HepG2 (cell line): ENCODE measurements around the gene APOL4. TPM values are rescaled to one million over a fixed set of nuclear protein-coding genes. Genes with fewer than 3 reads are reported as not detected.

Experiments used
- ARNT2 ChIP-seq: sonication (generic); formaldehyde crosslinking; IDR thresholded peaks from 2 replicates; pipeline ENCODE4 v1.8.0; 2022; ENCODE audit warnings: mild to moderate bottlenecking, low read depth, missing genetic modification reagents, moderate library complexity
- CREB3 ChIP-seq: sonication (generic); formaldehyde crosslinking; IDR thresholded peaks from 2 replicates; pipeline ENCODE4 v1.5.0; 2020; ENCODE audit warnings: missing genetic modification reagents
- DR1 ChIP-seq: sonication (generic); formaldehyde crosslinking; IDR thresholded peaks from 2 replicates; pipeline ENCODE4 v1.8.0; 2021; ENCODE audit warnings: mild to moderate bottlenecking, missing genetic modification reagents, inconsistent platforms
- DZIP1 ChIP-seq: sonication (generic); formaldehyde crosslinking; IDR thresholded peaks from 2 replicates; pipeline ENCODE4 v1.5.0; 2020; ENCODE audit warnings: mild to moderate bottlenecking, missing genetic modification reagents
- FOXO1 ChIP-seq: sonication (generic); formaldehyde crosslinking; IDR thresholded peaks from 2 replicates; pipeline ENCODE4 v1.4.0; 2020; ENCODE audit warnings: missing genetic modification reagents
- GMEB2 ChIP-seq: IDR thresholded peaks from 2 replicates; pipeline ENCODE4 v1.6.1; 2016; ENCODE audit warnings: missing biosample characterization, missing genetic modification reagents, low read depth
- HNRNPH1 ChIP-seq: fragments of 200-400 bp; formaldehyde crosslinking; optimal IDR thresholded peaks from 2 replicates; pipeline ENCODE3; 2017; ENCODE audit warnings: mild to moderate bottlenecking, low read depth, low read length
- ISL2 ChIP-seq: sonication (generic); formaldehyde crosslinking; IDR thresholded peaks from 2 replicates; pipeline ENCODE4 v1.5.0; 2020; ENCODE audit warnings: missing genetic modification reagents
- ISX ChIP-seq: sonication (generic); formaldehyde crosslinking; conservative IDR thresholded peaks from 2 replicates; pipeline ENCODE4 v1.5.0; 2020; ENCODE audit warnings: missing genetic modification reagents
- MLLT10 ChIP-seq: sonication (generic); formaldehyde crosslinking; IDR thresholded peaks from 2 replicates; pipeline ENCODE4 v1.4.0; 2020; ENCODE audit warnings: missing genetic modification reagents
- MTERF4 ChIP-seq: sonication (generic); formaldehyde crosslinking; IDR thresholded peaks from 2 replicates; pipeline ENCODE4 v1.8.0; 2023; ENCODE audit warnings: mild to moderate bottlenecking, missing genetic modification reagents
- PAX8 ChIP-seq: sonication (generic); formaldehyde crosslinking; IDR thresholded peaks from 2 replicates; pipeline ENCODE4 v1.8.0; 2022; ENCODE audit warnings: mild to moderate bottlenecking, missing genetic modification reagents, borderline replicate concordance
- PRPF4 ChIP-seq: fragments of 200-400 bp; formaldehyde crosslinking; IDR thresholded peaks from 2 replicates; pipeline ENCODE4 v1.6.1; 2016; ENCODE audit warnings: low read length, low read depth; ENCODE audit not compliant: poor library complexity, severe bottlenecking
- RFX5 ChIP-seq: IDR thresholded peaks from 2 replicates; pipeline ENCODE4 v1.6.1; 2011; ENCODE audit warnings: low read depth, low read length, improper control_type of control experiment
- TGIF2 ChIP-seq: IDR thresholded peaks from 2 replicates; pipeline ENCODE4 v1.6.1; 2016; ENCODE audit warnings: control low read depth, missing compliant biosample characterization
- ZFP41 ChIP-seq: sonication (generic); formaldehyde crosslinking; IDR thresholded peaks from 2 replicates; pipeline ENCODE4 v1.4.0; 2020; ENCODE audit warnings: mild to moderate bottlenecking, missing genetic modification reagents, borderline replicate concordance
- ZNF605 ChIP-seq: sonication (generic); formaldehyde crosslinking; IDR thresholded peaks from 2 replicates; pipeline ENCODE4 v1.8.0; 2022; ENCODE audit warnings: mild to moderate bottlenecking, missing genetic modification reagents
- ZNF615 ChIP-seq: sonication (generic); formaldehyde crosslinking; IDR thresholded peaks from 2 replicates; pipeline ENCODE4 v1.5.0; 2020; ENCODE audit warnings: mild to moderate bottlenecking, missing genetic modification reagents, borderline replicate concordance
- polyA plus RNA-seq, 8 experiments: library from polyadenylated mRNA; depleted of rRNA in 3 of 8; stranded (reverse) in 7 of 8; unstranded in 1 of 8; fragments of >200 nt; fragmentation: Illumina TruSeq in 4 of 8; extraction: Trizol in 4 of 8; gene quantifications; 2 replicates each; pipeline versions ENCODE4 v1.2.1 to v1.2.3, GENCODE V29; 2011 to 2016; ENCODE audit warnings: low read depth in 4 of 8, missing spikeins in 1 of 8, mixed read lengths in 1 of 8; ENCODE audit not compliant: insufficient read depth in 1 of 8
- total RNA-seq, 5 experiments: library from RNA; depleted of rRNA; stranded (reverse); fragments of >200 nt; fragmentation: Illumina TruSeq; extraction: Trizol; gene quantifications; 2 replicates each; pipeline ENCODE4 v1.2.3, GENCODE V29; 2016; ENCODE audit warnings: low read depth in 1 of 5
- TF ChIP-seq, protein P1 (sequence below): sonication (generic); formaldehyde crosslinking; IDR thresholded peaks from 2 replicates; pipeline ENCODE4 v1.8.1; 2022; ENCODE audit warnings: mild to moderate bottlenecking, missing genetic modification reagents

The APOL4 gene
- total and polyA plus RNA-seq, 2 of the 13 experiments (the other 11 are each of a cell fraction or from before 2014, with no cell fraction given), result 0.77 to 2.8 TPM

DNA sequence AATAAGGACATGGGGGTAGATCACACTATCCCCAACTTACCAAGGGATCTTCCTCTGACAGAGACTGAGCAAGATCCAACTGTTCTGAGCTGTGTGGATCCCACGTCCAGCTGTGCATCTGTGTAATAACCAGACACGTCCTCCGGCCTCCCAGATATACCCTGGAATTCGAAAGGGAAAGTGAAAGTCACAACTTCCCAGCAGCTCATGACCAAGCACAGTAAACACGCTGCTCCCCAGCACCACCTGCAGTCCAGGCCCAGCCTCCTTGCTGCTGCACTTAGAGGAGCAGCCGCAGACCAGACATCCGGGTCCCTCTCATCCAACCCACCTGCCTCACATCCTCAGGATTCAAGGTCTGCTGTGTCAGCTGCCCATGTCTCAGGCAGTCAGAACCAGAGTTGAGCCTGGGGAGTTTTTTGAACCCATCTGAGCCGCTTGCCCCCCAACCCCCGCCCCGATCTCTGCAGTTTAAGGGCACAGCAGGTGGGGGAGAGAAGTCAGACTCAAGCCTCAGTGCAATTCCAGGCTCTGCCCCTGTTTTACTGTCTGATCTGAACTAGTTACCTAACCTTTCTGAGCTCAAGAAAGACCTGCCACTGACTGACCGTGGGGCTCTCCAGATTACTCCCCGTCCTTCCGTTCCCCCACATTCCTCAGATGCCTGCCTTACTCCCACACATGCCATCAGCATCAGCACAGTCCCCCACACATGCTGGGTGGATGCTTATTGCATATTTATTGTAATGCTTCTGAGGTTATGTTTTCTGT lies 38.0 kb upstream of the APOL4 start, which contains the start of gene APOL2 (continued):
- no peak for TF ChIP-seq DZIP1 (CRISPR knock-in tag)
- no peak for TF ChIP-seq ISX (CRISPR knock-in tag)
- no peak for TF ChIP-seq ZNF605 (CRISPR knock-in tag)
- TF ChIP-seq CREB3 (CRISPR knock-in tag), result no peak
- TF ChIP-seq MLLT10 (CRISPR knock-in tag), result no peak
- no peak for TF ChIP-seq RFX5
- TF ChIP-seq ARNT2 (CRISPR knock-in tag), result no peak
- TF ChIP-seq DR1 (CRISPR knock-in tag), result peak; percentile 77; the same call in 1 of the 2 replicates
- TF ChIP-seq PAX8 (CRISPR knock-in tag), result no peak
- no peak for TF ChIP-seq GMEB2
- TF ChIP-seq ZFP41 (CRISPR knock-in tag), result no peak
- TF ChIP-seq FOXO1, result peak; percentile 95
- TF ChIP-seq ISL2, result peak; percentile 30; the same call in 1 of the 2 replicates
- TF ChIP-seq PRPF4, result no peak
- TF ChIP-seq, protein P1, sequence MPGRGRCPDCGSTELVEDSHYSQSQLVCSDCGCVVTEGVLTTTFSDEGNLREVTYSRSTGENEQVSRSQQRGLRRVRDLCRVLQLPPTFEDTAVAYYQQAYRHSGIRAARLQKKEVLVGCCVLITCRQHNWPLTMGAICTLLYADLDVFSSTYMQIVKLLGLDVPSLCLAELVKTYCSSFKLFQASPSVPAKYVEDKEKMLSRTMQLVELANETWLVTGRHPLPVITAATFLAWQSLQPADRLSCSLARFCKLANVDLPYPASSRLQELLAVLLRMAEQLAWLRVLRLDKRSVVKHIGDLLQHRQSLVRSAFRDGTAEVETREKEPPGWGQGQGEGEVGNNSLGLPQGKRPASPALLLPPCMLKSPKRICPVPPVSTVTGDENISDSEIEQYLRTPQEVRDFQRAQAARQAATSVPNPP, result no peak
- peak; percentile 78 for TF ChIP-seq TGIF2 (CRISPR knock-in tag)
- TF ChIP-seq MTERF4 (CRISPR knock-in tag), result no peak; the same call in 1 of the 2 replicates
- no peak for TF ChIP-seq HNRNPH1
- no peak for TF ChIP-seq ZNF615 (CRISPR knock-in tag)
